Stomach (tissue), 4 donors: ENCODE measurements around the gene CFHR5.

Experiments used
- POLR2A ChIP-seq, 4 donors: fragments of 450-650 bp; IDR thresholded peaks; one replicate each; pipeline ENCODE4 v1.6.1; 2016; ENCODE audit warnings: antibody characterized with exemption in 4 of 4, control low read depth in 2 of 4, mild to moderate bottlenecking in 1 of 4, moderate library complexity in 1 of 4
- POLR2AphosphoS5 ChIP-seq, 3 donors: sonication (generic); formaldehyde crosslinking; IDR thresholded peaks; one replicate each; pipeline ENCODE4 v1.6.1; 2016; ENCODE audit warnings: antibody characterized with exemption in 3 of 3
- TF ChIP-seq, protein P1 (sequence below), 7 experiments: fragments of 450-650 bp in 4 of 7; fragments of 200-600 bp in 3 of 7; sonication (generic) in 3 of 7; IDR thresholded peaks; one replicate each; pipeline ENCODE4 v1.5.1; 2016 to 2019; ENCODE audit warnings: antibody characterized with exemption in 7 of 7, control low read depth in 2 of 7, mild to moderate bottlenecking in 1 of 7

- no peak for TF ChIP-seq POLR2AphosphoS5 (IDR thresholded peaks at IDR 0.05)
- TF ChIP-seq, protein P1, sequence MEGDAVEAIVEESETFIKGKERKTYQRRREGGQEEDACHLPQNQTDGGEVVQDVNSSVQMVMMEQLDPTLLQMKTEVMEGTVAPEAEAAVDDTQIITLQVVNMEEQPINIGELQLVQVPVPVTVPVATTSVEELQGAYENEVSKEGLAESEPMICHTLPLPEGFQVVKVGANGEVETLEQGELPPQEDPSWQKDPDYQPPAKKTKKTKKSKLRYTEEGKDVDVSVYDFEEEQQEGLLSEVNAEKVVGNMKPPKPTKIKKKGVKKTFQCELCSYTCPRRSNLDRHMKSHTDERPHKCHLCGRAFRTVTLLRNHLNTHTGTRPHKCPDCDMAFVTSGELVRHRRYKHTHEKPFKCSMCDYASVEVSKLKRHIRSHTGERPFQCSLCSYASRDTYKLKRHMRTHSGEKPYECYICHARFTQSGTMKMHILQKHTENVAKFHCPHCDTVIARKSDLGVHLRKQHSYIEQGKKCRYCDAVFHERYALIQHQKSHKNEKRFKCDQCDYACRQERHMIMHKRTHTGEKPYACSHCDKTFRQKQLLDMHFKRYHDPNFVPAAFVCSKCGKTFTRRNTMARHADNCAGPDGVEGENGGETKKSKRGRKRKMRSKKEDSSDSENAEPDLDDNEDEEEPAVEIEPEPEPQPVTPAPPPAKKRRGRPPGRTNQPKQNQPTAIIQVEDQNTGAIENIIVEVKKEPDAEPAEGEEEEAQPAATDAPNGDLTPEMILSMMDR (IDR thresholded peaks at IDR 0.05), result no peak
- TF ChIP-seq POLR2A (IDR thresholded peaks at IDR 0.05), result no peak
These were observed 39.4 kb downstream of the CFHR5 start for GRCh38 chr1:197016751-197017150.
